HG02759 (cell line): Measurements from ENCODE around the gene STAG2.
A peak's percentile ranks its signal among the peaks of the same experiment; 100 is the strongest.
"Not testable (repeated sequence)": the region's sequence is repeated elsewhere in the genome, so short reads cannot be mapped to it uniquely, and the experiment has no call there.

Source experiments
- ATAC-seq: cut with Tn5 transposase; IDR thresholded peaks from one replicate; pipeline ENCODE4 v1.9.1; 2021; ENCODE audit warnings: mild to moderate bottlenecking, moderate library complexity; ENCODE audit not compliant: unreplicated experiment

STAG2 gene

DNA sequence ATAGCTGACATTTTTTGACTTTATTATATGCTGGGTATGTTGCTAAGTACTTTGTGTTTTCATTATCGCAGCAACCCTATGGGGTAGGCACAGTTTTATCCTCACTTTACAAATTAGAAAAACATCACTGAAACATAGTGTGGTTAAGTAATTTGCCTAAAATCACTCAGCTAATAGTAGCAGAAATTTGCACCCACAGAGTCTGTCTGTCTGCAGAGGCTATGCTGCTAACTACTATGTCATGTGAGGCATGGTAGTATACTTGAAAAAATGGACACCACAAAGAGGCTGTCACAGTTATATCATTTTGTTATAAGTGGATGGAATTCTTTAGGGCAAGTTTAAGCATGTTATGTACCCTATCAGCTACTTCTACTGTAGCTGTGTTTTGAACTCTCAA is 69.0 kb downstream of the STAG2 start:
- ATAC-seq = peak; percentile 87

DNA sequence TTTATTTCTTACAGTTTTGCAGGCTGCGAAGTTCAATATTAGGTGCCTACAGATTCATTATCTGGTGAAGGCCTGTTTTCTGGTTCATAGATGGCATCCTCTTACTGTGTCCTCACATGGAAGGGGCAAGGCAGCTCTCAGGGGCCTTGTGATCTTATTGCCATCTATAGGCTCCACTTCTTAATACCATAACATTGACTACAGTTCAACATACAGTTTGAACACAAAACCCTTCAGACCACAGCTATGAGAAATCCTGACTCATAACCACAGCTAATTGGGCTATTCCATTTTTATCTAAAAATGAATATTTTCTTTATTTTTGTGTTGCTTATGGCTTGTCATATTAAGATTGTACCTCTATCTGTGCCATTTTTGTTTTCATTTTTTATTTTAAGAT is 72.3 kb downstream of the STAG2 start:
- no peak for ATAC-seq

DNA sequence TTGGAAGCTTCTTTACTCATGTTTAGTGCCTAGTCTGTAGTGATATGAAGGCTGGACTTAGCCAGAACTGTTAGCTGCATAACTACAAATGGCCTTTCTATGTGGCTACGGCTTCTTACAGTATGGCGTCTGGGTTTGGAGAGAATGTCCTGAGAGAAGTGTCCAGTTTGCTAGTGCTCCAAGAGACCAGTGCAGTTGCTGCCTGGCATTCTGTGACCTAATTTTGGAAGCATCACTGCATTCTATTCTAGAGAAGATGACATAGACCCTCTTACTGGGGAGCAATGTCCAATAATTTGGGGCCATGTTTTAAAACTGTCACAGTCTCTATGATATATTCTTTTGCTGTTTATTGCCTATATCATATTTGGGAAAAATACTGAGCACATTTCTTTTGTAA is 74.2 kb downstream of the STAG2 start:
- ATAC-seq = no peak

DNA sequence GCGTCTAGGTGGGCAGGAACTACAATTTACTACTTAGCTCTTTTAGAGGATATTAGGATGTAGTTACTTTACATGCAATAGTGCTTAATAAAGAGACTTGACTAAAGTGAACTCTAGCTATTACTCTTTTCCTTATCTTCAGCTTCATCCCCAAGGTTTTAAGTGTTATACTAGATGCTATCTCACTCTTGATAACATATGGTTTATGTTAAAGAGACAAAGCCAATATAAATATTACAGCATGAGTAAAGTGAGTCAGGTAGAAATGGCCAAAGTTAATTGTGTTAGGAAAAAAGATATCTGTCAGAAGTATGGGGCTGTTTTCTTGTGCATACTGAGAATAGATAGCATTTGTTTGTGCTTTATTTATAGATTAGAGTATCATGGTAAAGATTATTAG is 80.5 kb downstream of the STAG2 start:
- ATAC-seq = no peak

DNA sequence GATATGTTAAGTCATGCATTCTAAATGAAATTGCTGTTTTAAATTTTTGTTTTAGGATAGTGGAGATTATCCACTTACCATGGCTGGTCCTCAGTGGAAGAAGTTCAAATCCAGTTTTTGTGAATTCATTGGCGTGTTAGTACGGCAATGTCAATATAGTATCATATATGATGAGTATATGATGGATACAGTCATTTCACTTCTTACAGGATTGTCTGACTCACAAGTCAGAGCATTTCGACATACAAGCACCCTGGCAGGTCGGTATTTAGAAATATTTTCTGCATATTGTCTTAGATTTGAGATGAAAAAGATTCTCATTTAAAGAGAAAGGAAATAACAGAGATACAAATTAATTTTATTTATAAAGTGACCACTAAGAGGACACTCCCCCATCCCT is 83.6 kb downstream of the STAG2 start:
- ATAC-seq = no peak

DNA sequence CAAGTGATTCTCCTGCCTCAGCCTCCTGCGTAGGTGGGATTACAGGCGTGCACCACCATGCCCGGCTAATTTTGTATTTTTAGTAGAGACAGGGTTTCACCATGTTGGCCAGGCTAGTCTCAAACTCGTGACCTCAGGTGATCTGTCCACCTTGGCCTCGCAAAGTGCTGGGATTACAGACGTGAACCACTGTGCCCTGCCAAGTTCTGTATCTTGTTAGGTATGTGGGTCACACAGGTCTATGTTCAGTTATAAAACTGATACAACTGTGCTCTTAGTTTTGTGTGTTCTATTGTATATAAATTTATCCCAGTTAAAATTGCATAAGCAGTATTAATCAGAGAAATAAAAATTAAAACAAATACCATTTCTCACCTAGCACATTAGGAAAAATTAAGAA is 122.9 kb downstream of the STAG2 start:
- not testable (repeated sequence) for ATAC-seq

DNA sequence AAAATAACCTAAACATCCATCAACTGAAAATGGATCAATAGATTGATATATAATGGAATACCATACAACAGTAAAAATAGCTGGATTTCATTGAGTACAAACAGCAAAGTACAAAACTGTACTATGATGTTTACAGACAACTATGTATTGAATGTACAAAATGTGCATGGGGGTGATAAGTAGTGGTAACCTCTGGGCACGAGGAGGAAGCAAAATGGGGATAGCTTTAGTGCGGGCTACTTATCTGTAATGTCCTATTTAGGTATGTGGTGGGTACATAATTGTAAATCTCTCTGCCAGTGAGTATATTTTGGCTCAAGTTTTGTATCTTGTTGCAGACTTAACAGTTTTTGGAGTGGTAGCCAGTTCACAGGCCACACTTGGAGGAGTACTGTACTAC is 123.6 kb downstream of the STAG2 start:
- ATAC-seq = no peak

DNA sequence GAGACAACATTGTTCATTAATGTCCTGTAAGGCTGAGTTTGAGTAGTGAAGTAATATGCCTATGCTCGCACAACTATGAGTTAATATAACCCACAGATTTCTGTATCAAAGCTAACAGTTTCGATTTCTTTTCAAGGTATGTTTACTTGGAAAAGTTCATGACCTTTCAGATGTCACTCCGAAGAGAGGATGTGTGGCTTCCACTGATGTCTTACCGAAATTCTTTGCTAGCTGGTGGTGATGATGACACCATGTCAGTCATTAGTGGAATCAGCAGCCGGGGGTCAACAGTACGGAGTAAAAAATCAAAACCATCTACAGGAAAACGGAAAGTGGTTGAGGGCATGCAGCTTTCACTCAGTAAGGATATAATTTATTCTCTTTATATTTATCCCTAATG is 124.9 kb downstream of the STAG2 start:
- no peak for ATAC-seq

DNA sequence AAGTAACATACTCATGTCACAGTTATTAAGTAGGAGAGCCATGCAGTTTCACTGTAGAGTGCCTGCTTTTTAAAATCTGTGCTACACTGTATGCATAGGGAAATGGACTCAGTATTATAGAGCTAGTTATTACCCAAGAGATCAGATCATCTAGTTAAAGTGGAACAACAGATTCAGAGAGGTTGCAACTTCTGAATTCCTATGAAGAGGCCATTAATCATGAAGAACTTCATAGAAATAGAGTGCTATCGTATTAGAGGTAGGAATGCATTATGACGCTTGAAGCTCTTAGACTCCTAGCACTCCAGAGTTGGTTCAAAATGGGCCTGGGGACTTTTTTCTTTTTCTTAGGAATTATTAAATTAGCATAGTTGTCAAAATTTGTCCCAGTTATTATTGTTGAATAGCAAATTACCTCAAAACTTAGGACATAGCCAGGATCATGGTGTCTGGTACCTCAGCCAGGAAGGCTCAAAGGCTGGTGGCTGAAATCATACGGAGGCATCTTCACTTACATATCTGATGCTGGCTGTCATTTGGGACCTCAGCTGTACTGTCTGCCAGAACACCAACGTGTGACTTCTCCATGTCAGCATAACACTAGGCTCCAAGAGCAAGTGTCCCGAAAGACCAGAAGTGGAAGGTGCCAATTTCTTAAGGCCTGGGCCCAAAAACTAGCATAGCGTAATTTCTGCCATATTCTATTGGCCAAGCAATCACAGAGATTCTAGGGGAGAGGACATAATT is 125.7 kb downstream of the STAG2 start:
- ATAC-seq = no peak

DNA sequence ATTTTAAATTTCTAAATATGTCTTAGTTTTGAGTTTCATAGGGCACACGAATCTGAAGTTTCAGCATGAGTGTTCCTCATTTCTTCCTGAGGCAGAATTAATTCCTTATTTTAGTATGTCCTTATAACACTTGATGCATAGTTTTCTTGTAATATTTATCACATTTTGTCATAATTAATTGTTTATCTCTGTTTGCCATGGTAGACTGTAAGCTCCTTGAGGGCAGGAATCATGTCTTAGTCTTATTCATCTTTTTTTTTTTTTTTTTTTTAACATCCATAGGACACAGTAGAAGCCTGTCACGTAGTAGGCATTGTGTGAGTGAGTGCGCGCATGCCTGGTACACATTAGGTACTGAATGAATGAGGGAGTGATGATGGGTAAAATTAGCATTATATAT is 131.7 kb downstream of the STAG2 start:
- no peak for ATAC-seq

DNA sequence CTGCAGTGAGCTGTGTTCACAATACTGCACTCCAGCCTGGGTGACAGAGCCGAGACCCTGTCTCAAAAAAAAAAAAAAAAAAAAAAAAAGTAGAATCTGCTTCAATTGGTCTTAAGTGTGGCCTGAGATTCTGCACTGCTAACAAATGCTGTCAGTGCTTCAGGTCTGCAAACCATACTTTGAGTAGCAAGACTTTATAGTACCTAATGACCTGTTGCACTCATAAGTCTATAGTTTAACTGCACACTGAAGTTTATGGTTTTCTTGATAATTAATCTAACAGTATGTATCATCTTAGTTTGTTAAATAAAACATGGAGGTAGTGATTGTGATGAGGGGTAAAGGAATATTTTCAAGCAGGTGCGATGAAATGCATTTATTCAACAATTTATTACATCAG is 135.6 kb downstream of the STAG2 start:
- ATAC-seq = no peak

DNA sequence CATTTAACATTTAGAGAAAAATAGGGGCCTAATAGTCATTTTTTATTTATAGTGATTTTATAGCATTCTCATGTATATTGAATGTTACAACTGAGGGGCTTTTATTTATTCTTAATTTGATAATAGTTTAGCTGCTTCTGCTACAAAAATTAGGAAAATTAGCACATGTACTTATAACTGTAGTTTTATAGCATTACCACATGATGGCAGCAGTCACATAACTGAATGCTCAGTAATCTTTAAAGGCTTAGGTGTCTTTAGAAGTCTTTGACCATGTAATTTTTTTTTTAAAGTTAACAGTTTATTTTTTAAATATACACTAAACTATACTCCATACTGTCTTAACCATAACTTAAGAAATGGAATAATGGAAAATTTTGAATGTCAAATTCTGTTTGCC is 136.6 kb downstream of the STAG2 start:
- ATAC-seq = no peak

DNA sequence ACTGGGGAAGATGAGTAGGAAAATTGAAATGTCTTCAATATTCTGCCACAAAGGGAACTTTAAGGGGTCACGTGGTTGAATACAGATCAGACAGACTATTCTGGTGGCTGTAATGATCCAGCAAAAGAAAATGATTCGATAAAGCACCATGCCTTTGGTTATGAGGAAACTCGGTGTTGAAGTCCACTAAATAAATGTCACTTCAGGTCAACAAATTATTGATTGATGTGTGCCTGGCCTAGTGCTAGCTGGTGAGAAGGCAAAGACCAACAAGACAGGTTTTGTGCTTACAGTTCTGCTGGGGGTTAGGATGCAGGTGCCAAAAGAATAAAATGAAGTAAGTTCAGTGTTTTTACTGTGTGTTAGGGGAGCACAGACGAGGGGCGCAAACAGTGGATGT is 142.5 kb downstream of the STAG2 start:
- no peak for ATAC-seq

DNA sequence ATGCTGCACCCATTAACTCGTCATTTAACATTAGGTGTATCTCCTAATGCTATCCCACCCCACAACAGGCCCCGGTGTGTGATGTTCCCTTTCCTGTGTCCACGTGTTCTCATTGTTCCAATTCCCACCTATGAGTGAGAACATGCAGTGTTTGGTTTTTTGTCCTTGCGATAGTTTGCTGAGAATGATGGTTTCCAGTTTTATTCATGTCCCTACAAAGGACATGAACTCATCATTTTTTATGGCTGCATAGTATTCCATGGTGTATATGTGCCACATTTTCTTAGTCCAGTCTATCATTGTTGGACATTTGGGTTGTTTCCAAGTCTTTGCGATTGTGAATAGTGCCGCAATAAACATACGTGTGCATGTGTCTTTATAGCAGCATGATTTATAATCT is 143.0 kb downstream of the STAG2 start:
- not testable (repeated sequence) for ATAC-seq

DNA sequence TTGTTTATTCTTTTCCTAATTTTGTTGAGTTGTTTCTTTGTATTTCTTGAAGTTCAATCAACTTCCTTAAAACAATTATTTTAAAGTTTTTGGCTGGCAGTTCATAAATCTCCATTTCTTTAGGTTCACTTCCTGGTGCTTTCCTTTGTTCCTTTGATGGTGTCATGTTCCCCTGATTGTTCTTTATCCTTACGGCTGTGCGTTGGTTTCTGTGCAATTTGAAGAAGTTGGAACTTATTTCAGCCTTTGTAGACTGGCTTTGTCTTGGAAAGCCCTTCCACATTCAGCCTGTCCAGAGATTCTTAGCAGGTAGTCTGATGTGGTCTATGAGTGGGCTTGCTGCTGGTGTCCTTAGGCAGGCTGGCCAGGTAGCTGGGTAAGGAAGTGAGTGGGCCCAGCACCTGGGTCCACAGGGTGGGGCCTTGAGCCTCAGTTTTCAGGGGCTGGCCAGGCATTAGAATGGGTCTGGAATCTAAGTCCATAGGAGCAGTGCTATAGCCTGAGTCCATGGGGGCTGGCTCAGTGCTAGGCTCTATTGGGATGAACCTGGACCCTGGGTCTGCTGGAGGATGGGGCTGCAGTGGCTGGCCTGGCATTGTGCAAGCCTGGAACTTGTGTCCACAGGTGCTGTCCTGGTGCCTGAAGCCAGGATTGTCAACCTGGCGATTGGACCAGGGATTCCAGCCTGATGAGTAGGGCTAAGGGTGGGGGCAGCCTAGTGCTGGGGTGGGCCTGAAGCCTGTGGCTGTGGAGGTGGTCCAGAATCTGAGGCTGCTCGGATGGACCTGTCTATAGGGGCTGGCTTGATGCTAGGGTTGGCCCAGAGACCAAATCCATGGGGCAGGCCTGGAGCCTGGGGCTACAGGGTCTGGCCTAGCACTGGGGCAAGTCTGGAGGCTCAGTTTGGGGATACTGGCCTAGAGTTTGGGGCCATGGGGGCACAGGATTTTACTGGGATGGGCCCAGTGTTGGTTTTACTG is 152.4 kb downstream of the STAG2 start:
- no peak for ATAC-seq

DNA sequence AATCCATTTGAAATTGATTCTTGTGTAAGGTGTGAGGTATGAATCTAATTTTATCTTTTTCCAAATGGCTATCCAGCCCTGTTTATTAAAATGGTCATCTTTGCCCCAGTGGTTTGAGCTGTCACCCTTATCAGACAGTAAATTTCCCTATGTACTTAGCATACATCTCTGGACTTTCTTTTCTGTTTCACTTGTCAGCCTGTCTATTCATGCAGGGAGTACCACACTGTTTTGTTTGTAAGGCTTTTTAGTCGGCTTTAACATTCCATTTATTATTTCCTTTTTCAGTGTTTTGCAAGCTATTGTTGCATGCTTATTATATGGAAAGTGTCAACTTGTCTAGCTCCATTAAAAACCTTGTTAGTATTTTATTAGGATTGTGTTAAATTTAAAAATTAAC is 155.8 kb downstream of the STAG2 start:
- ATAC-seq = no peak

DNA sequence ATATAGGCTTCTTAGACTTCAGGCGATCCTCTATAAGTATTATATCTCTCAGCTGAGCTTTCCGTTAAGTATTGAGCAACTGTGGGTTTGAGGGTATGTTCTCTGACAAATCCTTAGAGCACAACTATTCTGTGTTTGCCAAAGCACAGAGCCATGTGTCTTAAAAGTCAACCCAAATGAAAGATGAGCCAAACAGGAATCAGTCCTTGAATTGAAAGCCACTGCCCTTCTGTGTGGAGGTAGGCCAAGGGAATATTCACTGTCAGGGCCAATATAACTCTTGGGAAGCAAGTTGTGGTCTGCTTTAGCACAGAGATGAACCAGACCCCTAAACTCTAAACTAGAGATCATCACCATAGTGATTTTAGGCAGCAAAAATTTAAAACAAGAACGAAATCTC is 164.0 kb downstream of the STAG2 start:
- no peak for ATAC-seq

DNA sequence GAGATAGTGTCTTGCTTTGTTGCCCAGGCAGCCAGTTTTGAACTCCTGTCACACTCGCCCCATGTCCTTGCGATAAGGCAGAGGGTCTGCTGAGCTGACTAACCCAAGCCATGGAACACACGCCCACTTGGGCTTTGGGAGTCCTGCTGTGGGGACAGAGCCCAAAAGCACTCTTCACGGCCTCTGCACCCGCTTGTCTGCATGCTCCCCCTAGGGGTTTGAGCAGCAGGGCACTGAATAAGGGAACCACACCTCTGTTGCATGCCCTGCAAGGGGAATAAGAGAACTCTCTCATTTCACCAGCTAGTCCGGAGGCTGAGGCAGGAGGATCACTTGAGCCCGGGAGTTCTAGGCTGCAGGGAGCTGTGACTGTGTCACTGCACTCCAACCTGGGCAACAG is 166.0 kb downstream of the STAG2 start:
- no peak for ATAC-seq

DNA sequence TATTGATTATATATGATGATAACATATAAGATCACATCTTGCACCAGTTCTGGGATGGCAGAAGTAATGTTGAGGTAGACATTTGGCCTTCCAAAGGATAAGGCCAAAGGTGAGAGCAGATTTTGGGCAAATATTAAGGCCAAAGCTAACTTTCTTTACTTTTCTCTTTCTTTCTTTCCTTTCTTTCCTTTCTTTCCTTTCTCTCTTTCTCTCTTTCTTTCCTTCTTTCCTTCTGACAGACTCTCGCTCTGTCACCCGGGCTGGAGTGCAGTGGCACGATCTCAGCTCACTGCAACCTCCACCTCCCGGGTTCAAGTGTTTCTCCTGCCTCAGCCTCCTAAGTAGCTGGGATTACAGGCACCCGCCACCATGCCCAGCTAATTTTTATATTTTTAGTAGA is 170.9 kb downstream of the STAG2 start:
- not testable (repeated sequence) for ATAC-seq

DNA sequence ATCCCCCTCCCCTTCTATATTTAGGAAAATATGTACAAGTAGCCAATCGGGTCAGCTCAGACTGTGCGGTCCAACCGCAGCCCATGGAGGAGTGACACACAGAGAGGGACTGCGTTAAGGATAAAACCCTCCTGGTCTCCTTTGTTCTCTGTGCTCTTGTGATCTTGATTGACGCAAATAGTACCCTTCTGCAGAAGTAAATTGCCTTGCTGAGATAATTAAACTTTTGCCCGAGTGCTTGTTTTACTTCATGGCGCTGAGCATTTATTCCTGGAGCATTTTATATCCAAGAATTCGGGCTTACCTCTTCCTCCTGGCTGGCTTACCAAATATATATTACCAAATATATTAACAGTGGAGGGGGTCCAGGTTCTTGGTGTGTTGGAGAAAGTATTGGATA is 184.2 kb downstream of the STAG2 start:
- no peak for ATAC-seq

DNA sequence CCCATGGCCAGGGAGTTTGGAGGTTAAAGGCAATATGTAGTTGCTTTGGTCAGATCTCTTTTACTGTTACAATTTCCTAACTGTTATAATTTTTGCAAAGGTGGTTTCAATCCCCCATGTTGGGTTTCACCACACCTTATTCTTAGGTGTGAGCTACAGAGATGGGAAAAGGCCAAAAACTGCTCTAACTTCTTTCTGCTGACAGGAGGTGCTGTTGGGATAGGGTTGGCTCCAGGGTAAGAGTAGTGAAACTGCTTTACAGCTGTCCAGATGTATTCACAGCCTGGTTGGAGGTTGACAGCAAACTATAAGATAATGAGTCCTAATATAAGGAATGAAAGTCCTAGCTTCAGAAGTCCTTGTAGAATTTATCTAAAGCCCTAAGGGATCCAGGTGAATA is 189.7 kb downstream of the STAG2 start:
- ATAC-seq = no peak
